HepG2 (cell line): ENCODE data around the gene CLCN2. TPM values are rescaled to one million over a fixed set of nuclear protein-coding genes. Genes with fewer than 3 reads are reported as not detected.

Experiments used
- HMGA1 ChIP-seq: sonication (generic); formaldehyde crosslinking; conservative IDR thresholded peaks from 2 replicates; pipeline ENCODE4 v1.4.0; 2020; ENCODE audit warnings: missing genetic modification reagents
- MTF2 ChIP-seq: sonication (generic); formaldehyde crosslinking; IDR thresholded peaks from 2 replicates; pipeline ENCODE4 v1.5.0; 2020; ENCODE audit warnings: missing genetic modification reagents, borderline replicate concordance
- MYPOP ChIP-seq: sonication (generic); formaldehyde crosslinking; IDR thresholded peaks from 2 replicates; pipeline ENCODE4 v1.8.1; 2023; ENCODE audit warnings: mild to moderate bottlenecking, moderate library complexity, missing genetic modification reagents
- NCOA1 ChIP-seq: sonication (generic); formaldehyde crosslinking; IDR thresholded peaks from 2 replicates; pipeline ENCODE4 v1.9.0; 2021; ENCODE audit warnings: missing genetic modification reagents
- NFAT5 ChIP-seq: sonication (generic); formaldehyde crosslinking; IDR thresholded peaks from 2 replicates; pipeline ENCODE4 v1.4.0; 2020; ENCODE audit warnings: missing genetic modification reagents
- NPAS2 ChIP-seq: sonication (generic); formaldehyde crosslinking; IDR thresholded peaks from 2 replicates; pipeline ENCODE4 v1.8.0; 2022; ENCODE audit warnings: mild to moderate bottlenecking, missing genetic modification reagents, borderline replicate concordance
- SP140L ChIP-seq: sonication (generic); formaldehyde crosslinking; IDR thresholded peaks from 2 replicates; pipeline ENCODE4 v1.4.0; 2020; ENCODE audit warnings: missing genetic modification reagents, borderline replicate concordance
- SRSF1 ChIP-seq: fragments of 200-400 bp; formaldehyde crosslinking; optimal IDR thresholded peaks from 2 replicates; pipeline ENCODE3; 2017; ENCODE audit warnings: mild to moderate bottlenecking, low read depth, low read length, moderate library complexity
- TFAP4 ChIP-seq: sonication (generic); IDR thresholded peaks from 2 replicates; pipeline ENCODE4 v1.6.1; 2016; ENCODE audit warnings: low read depth, borderline replicate concordance
- UBTF ChIP-seq: sonication (generic); formaldehyde crosslinking; IDR thresholded peaks from 2 replicates; pipeline ENCODE4 v1.4.0; 2020; ENCODE audit warnings: mild to moderate bottlenecking, missing genetic modification reagents
- ZNF564 ChIP-seq: sonication (generic); formaldehyde crosslinking; IDR thresholded peaks from 2 replicates; pipeline ENCODE4 v1.8.1; 2023; ENCODE audit warnings: mild to moderate bottlenecking, missing genetic modification reagents
- ZNF747 ChIP-seq: sonication (generic); formaldehyde crosslinking; IDR thresholded peaks from 2 replicates; pipeline ENCODE4 v1.8.1; 2023; ENCODE audit warnings: missing genetic modification reagents, mild to moderate bottlenecking, borderline replicate concordance
- polyA plus RNA-seq, 8 experiments: library from polyadenylated mRNA; depleted of rRNA in 3 of 8; stranded (reverse) in 7 of 8; unstranded in 1 of 8; fragments of >200 nt; fragmentation: Illumina TruSeq in 4 of 8; extraction: Trizol in 4 of 8; gene quantifications; 2 replicates each; pipeline versions ENCODE4 v1.2.1 to v1.2.3, GENCODE V29; 2011 to 2016; ENCODE audit warnings: low read depth in 4 of 8, missing spikeins in 1 of 8, mixed read lengths in 1 of 8; ENCODE audit not compliant: insufficient read depth in 1 of 8
- total RNA-seq, 5 experiments: library from RNA; depleted of rRNA; stranded (reverse); fragments of >200 nt; fragmentation: Illumina TruSeq; extraction: Trizol; gene quantifications; 2 replicates each; pipeline ENCODE4 v1.2.3, GENCODE V29; 2016; ENCODE audit warnings: low read depth in 1 of 5
- TF ChIP-seq, protein P1 (sequence below): sonication (generic); formaldehyde crosslinking; IDR thresholded peaks from 2 replicates; pipeline ENCODE4 v1.5.0; 2020; ENCODE audit warnings: mild to moderate bottlenecking, missing genetic modification reagents

The CLCN2 gene
- total and polyA plus RNA-seq, 2 of the 13 experiments (the other 11 are each of a cell fraction or from before 2014, with no cell fraction given) = 11.4 to 13.5 TPM

DNA sequence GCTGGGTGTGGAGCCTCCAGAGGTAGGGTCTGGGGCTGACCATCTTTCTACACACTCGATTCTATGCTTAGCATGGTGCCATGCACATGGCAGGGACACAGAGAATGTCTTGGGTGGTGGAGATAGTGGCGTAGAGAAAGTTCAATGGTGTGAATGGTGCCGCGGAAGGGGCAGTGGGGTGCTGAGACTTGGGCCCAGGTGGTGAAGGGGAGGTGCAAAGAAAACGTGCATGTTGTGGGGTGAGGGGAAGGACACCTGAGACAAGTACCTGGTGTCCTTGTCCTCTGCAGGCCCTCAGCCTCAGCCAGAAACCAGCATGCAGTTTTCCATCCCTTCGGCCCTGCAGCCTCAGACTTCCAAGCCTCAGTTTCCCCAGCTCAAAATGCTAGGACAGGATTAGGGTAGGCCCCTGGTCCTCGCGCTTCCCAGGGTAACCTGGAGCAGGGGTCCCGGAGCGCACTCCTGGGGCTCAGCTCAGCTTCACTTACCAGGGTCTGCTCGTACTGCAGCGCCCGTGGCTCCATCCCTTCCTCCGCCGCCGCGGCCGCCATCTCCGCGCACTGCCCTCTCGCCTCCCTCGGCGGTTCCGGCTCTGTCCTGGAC, 375 bp downstream of the CLCN2 start (continued):
- no peak for TF ChIP-seq ZNF747 (CRISPR knock-in tag)
- TF ChIP-seq MTF2 (CRISPR knock-in tag) = no peak
- TF ChIP-seq MYPOP (CRISPR knock-in tag) = peak; percentile 59; the same call in 1 of the 2 replicates
- TF ChIP-seq SP140L (CRISPR knock-in tag) = no peak
- TF ChIP-seq SRSF1 = no peak
- TF ChIP-seq, protein P1, sequence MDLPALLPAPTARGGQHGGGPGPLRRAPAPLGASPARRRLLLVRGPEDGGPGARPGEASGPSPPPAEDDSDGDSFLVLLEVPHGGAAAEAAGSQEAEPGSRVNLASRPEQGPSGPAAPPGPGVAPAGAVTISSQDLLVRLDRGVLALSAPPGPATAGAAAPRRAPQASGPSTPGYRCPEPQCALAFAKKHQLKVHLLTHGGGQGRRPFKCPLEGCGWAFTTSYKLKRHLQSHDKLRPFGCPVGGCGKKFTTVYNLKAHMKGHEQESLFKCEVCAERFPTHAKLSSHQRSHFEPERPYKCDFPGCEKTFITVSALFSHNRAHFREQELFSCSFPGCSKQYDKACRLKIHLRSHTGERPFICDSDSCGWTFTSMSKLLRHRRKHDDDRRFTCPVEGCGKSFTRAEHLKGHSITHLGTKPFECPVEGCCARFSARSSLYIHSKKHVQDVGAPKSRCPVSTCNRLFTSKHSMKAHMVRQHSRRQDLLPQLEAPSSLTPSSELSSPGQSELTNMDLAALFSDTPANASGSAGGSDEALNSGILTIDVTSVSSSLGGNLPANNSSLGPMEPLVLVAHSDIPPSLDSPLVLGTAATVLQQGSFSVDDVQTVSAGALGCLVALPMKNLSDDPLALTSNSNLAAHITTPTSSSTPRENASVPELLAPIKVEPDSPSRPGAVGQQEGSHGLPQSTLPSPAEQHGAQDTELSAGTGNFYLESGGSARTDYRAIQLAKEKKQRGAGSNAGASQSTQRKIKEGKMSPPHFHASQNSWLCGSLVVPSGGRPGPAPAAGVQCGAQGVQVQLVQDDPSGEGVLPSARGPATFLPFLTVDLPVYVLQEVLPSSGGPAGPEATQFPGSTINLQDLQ (CRISPR knock-in tag) = no peak
- 0 out of 2 replicates have a peak, but pooled peaks have one; percentile 58 for TF ChIP-seq UBTF (CRISPR knock-in tag)
- TF ChIP-seq NPAS2 (CRISPR knock-in tag) = no peak
- no peak for TF ChIP-seq ZNF564 (CRISPR knock-in tag)
- TF ChIP-seq NCOA1 (CRISPR knock-in tag) = no peak
- peak; percentile 17; the same call in 1 of the 2 replicates for TF ChIP-seq NFAT5 (CRISPR knock-in tag)
- TF ChIP-seq HMGA1 (CRISPR knock-in tag) = no peak
- no peak for TF ChIP-seq TFAP4
